Cerebellar cortex (tissue), 1 donor: ENCODE measurements around the gene ADAMTS2.
A peak's percentile ranks its signal among the peaks of the same experiment; 100 is the strongest.

Source experiments
- DNase-seq: peaks from one replicate; pipeline ENCODE4 v3.0.0-alpha.2; 2015; ENCODE audit warnings: low spot score

ADAMTS2 gene

GRCh38 chr5:179345433-179346321 is at the start of gene ADAMTS2:
Gene ADAMTS2, minus strand, starts transcription at chr5:179345461. Its CDS starts 133 bp downstream, at chr5:179345328.
- DNase-seq = peak; percentile 27

- DNase-seq = no peak
These were observed 47.8 kb upstream of the ADAMTS2 start for GRCh38 chr5:179393078-179393477.

GRCh38 chr5:179387151-179388110 is 42.2 kb upstream of the ADAMTS2 start:
- DNase-seq = no peak

GRCh38 chr5:179385914-179386313 is 40.7 kb upstream of the ADAMTS2 start:
- no peak for DNase-seq

GRCh38 chr5:179382486-179382885 is 37.2 kb upstream of the ADAMTS2 start:
- no peak for DNase-seq

- no peak for DNase-seq
These were observed 36.4 kb upstream of the ADAMTS2 start for GRCh38 chr5:179381691-179382090.

- no peak for DNase-seq
These were observed 35.2 kb upstream of the ADAMTS2 start for GRCh38 chr5:179380211-179381035.

GRCh38 chr5:179379321-179379890 is 34.1 kb upstream of the ADAMTS2 start:
- DNase-seq = no peak

GRCh38 chr5:179378441-179379271 is 33.4 kb upstream of the ADAMTS2 start:
- no peak for DNase-seq

GRCh38 chr5:179378116-179378440 is 32.8 kb upstream of the ADAMTS2 start:
- DNase-seq = no peak

GRCh38 chr5:179377421-179378115 is 32.3 kb upstream of the ADAMTS2 start:
- no peak for DNase-seq

- DNase-seq = no peak
These were observed 31.6 kb upstream of the ADAMTS2 start for GRCh38 chr5:179376701-179377420.

GRCh38 chr5:179375831-179376365 is 30.6 kb upstream of the ADAMTS2 start:
- DNase-seq = no peak

- DNase-seq = no peak
These were observed 30.0 kb upstream of the ADAMTS2 start for GRCh38 chr5:179375236-179375685.

- no peak for DNase-seq
These were observed 29.4 kb upstream of the ADAMTS2 start for GRCh38 chr5:179374506-179375235.

- DNase-seq = no peak
These were observed 28.8 kb upstream of the ADAMTS2 start for GRCh38 chr5:179373961-179374505.

- no peak for DNase-seq
These were observed 28.1 kb upstream of the ADAMTS2 start for GRCh38 chr5:179373101-179373934.
